HG02623 (cell line): Measurements from ENCODE around the gene IL4I1.

ENCODE experiments used
- ATAC-seq: cut with Tn5 transposase; IDR thresholded peaks from one replicate; pipeline ENCODE4 v1.9.1; 2021; ENCODE audit warnings: moderate library complexity; ENCODE audit not compliant: unreplicated experiment

IL4I1 gene

DNA sequence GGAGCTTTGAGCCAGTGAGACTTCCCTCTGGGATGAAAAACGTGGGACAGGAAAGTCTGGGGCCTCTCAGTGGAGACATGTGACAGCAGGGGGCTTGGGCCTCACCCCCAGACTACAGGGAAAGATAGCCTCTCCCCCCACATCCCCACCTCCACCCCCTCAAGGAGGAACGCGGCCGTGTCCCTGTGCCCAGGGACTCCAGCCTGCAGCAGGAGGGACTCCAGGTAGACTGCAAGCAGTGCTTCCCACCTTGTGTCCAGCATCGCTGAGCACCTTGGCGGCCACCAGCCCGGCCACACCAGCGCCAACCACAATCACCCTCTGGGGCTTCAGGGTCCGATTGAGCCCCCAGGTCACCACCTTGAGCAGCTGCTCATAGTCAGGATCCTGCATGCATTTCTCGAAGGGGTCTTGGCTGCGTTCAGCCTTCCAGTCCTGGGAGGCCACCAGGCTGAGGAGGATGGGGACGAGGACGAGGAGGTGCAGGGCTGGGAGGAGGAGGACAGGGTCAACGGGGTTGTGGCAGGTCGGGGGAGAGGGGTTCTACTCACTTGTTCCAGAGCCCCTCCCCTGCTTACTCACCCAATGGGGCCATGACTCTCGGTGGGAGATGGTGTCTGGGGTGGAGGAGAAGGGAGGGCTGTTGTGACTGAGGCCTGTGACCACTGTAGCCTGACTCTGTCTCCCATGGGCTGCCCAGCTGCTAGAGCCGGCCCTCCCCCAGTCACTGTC, 955 bp downstream of the IL4I1 start:
- ATAC-seq: no peak

DNA sequence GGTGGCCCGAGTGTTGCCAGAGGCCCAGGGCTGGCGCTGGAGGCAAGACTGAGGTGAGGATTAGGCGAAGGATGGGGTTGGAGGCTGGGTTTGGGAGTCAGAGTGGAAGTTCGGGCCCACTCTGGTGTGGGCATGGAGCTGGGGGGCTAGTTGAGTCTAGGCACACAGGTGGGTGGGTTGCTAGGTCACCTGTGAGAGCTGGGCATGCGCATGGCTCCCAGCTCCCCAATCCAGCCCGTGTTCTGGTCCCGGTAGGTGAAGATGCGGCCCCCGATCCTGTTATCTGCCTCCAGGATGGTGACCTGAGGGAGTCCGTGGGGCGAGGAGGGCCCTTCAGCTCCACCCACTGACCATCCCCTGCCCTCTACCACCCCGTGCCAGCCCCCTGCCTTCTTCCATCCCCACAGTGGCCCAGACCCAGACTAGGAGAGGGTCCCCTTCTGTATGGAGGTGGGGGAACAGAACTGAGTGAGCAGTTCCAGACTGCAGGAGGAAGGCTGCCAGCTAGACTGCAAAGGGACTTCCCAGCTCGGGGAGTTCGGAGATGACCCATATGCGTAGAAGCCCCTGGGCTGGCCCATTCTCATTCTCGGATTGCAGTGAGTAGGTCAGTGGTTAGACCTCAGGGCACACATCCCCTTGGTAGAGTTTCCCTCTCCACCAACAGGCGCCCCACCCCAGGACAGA, 1.7 kb downstream of the IL4I1 start:
- ATAC-seq: no peak

DNA sequence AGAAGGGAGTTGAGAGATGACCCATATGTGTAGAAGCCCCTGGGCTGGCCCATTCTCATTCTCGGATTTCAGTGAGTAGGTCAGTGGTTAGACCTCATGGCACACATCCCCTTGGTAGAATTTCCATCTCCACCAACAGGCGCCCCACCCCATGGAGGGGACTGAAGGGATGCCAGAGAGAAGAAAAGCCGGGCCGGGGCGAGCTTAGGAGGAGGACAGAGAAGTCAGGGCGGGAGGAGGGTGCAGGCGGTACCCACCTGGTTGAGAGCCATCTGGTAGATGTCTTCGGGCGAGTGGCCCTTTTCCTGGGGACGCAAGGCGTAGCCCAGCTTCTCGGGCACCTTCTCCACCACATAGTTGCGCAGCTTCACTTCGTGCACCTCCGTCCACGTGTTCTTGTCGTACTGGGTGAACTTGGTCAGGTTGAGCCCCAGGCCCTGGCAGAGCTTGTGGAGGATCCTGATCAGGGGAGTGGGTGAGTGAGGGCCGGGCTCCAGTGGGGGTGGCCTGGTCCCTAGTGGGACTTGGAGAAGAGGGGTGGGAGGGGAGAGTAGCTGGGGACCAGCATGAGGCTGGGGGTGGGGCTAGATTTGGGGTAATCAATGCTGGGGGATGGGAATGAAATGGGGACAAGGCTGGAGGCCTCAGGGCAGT, 2.5 kb downstream of the IL4I1 start:
- ATAC-seq: no peak

DNA sequence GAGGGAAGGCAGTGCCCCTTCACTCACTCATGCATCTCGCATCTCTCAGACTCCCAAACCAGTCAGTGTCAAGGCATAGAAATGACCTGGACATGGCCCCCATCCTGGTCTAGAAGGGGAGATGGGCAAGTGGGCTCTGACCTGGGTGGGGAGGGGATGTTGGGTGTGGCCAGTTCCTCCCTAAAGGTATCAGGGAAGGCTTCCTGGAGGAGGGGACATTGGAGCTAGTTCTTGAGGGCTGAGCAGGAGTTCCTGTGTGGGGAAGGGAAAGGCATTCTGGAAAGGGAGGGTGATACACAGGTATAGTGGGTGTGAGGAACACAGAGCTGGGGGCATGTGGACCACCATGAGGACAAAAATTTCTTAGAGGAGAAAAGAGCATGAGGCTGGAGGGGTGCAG, 4.0 kb downstream of the IL4I1 start:
- no peak for ATAC-seq

DNA sequence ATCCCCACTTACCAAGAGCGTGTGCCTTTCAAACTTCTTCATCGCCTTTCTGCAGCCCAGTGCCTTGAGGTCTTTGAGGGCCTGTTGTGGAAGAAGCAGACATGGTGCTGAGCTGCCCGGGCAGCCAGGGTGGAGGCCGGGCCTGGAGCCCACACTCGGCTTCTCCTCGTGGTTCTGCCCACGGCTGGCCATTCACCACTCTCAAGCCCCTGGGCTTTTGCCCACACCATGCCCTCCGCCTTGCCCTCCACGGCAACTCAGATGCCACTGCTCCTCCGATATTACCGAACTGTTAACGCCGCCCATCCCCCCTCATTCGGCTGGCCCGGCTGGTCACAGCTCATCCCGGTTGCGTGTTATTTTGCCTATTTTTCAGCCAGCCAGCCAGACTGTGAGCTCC, 5.3 kb downstream of the IL4I1 start:
- no peak for ATAC-seq

DNA sequence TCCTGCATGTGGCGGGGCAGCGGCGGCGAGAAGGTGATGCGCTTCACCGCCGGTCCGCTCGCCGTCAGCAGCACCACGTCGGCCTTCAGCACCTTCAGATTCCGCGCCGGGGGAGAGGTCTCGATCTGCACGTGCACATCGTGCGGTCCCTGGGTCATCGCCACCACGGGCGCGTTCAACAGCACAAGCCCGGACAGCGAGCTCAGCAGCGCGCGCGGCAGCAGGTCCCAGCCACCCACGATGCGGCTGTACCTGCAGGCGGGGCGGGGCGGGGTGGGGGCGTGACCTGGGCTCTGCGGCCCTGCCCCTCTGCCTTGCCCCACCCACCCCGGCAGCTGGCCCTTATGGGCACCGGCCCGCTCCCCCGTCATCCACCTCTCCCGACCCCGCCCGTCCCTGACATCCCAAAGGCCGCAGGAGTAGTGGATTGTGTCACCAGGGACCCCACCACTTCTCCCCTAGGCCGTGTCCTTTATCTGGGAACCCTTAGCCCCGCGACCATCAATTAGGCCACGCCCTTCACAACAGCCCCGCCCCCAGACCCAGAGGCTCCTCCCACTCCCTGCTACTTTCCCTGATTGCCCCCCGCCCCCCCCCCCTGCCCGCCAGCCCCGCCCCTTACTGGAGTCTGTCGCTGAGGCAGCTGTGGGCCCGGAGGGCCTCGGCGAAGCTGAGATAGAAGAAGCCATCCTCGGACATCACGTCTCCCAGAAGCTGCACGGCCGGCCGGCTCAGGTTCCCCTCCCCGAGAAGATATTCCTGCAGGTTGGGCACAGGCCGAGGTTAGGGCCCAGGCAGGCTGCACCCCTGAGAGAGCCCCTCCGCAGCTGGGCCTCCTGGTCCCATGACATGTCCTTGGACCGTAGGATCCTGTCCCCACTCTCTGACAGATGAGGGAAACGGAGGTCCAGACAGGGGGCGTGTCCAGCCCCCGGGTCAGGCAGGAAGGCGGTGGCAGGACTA, 6.1 kb downstream of the IL4I1 start:
- no peak for ATAC-seq

DNA sequence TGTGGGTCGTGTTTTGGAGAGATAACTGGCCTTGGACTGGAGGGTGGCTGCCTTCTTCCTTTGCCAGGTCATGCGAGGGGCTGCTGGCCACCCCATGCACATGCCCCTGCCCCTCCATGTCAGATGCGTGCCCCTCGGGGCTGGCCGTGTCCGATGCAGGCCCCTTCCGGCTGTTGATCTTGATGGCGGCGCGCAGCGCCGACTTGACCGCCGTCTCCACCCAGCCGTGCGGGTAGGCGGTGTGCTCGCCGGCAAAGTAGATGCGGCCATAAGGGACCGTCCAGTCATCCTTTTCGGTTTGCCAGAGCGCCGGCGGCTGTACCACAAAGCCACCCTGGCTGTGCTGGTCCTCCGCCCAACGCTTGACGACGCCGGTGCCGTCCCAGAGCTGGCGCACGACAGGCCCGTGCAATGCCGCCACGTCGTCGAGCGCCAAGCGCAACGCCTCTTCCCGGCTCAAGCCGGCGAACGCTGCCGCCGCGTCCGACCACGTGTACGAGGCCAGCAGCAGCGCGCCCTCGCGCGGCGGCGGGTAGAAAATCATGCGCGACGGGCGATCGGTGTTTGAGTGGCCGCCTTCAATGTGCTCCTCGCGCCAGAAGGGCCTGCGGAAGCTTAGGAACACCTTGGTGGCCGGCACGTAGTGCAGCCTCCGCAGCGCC, 6.9 kb downstream of the IL4I1 start:
- no peak for ATAC-seq

DNA sequence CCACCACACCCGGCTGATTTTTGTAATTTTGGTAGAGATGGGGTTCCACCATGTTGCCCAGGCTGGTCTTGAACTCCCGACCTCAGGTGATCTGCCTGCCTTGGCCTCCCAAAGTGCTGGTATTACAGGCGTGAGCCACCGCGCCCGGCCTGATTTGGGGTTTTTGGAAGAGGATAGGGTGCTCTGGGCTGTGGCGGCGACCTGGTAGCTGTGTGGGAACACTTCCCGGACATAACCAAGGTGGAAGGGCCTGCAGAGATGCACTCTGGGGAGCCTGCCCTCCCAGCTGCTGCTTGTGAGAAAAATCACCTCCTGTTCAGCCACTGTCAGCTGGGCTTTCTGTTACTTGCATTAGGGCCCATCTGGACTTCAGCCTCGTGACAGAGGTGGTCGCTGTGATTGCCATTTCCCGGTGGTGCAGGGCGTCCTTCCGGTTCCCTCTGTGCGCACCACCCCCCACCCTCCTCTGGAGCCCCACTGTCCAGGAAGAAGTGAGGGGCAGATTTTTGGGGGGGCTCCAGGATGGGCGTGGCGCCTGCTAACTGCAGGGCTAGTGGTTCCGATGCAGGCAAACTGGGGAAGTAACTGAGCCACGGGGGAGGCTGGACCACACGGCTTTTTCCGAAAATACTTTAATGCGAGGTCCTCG, 7.5 kb downstream of the IL4I1 start:
- no peak for ATAC-seq

DNA sequence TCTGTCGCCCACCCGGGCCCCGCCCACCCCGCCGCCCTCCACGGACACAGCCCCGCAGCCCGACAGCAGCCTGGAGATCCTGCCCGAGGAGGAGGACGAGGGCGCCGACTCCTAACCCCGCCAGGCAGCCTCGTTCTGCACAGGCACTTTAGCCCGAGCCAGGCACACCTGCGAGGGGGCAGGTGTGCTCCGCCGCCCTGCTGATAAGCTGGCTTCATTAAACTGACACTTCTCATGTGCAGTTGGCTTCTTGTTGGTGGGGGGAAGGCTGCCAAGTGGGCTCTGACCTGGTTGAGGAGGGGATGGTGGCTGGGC, 8.2 kb downstream of the IL4I1 start:
- ATAC-seq: no peak

DNA sequence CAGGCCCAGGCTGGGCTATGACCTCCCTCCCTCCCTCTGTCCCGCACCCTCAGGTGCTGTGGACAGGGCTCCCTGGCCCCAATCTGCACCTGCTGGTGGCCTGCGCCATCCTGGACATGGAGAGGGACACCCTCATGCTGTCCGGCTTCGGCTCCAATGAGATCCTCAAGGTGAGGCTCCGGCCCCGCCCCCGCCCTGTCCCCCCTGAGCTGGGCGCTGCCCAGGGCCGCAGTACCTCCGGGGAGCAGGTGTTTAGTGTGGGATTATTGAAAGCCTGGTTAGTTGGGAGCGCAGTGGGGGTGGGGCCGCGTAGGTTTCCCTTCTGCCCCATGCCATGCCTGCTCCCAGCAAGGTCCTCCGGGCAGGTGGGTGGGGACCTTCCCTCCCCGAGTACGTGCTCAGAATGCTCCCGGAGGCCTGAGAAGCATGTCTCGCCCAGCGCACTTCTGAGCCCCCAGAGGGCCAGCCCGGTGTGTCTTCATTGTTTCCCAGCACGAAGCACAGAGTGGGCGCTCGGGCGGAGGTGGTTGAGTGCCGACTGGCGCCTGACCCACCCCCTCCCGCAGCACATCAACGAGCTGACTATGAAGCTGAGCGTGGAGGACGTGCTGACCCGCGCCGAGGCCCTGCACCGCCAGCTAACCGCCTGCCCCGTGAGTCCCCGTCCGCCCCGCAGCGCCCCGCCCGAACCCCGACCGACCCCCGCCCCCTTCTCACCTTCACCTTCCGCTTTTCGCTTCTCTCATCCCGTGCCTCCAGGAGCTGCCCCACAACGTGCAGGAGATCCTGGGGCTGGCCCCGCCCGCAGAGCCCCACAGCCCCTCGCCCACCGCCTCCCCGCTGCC, 8.8 kb downstream of the IL4I1 start:
- no peak for ATAC-seq

DNA sequence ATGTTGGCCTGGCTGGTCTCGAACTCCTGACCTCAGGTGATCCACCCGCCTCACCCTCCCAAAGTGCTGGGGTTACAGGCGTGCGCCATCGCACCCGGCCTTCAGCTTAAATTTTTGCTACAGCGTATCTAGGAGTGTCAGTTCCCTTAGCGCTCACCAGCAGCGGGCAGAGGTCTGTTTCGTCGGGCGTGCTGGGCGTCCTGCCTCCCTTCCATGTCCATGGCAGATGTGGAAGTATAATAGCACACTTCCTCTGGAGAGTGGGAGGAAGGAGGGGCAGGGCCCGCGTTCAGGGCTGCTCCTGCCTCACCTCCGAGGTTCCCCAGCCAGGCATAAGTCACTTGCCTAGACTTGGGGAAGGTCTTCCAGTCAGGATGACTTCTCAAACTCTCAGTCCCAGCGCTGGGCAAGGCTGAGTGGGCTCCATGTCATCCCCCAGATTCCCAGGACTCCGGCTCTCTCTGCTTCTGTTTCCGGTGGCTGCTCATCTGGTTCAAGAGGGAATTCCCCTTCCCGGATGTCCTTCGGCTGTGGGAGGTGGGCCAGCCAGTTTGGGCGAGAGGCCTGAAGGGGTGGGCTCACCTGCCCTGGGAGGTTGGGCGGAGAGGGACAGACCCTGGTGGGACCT, 9.5 kb downstream of the IL4I1 start:
- ATAC-seq: no peak

DNA sequence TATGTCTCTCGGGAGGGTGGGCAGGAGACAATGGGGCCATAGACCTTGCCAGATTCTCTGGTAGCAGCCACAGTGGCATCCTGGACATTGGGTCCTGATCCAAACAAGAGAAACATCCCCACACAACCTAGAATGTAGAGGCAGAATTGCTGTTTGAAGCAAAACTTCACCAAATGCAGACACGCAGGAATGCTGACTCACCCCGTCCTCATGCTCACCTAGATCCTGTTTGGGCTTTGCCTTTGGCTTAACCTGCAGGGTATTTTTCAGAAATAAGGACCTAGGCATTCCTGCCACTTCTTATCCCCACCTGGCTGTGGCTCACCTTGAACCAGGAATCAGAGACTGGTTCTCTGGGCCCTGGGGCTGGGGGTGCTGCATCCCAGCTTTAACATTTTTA, 11.9 kb downstream of the IL4I1 start:
- no peak for ATAC-seq

DNA sequence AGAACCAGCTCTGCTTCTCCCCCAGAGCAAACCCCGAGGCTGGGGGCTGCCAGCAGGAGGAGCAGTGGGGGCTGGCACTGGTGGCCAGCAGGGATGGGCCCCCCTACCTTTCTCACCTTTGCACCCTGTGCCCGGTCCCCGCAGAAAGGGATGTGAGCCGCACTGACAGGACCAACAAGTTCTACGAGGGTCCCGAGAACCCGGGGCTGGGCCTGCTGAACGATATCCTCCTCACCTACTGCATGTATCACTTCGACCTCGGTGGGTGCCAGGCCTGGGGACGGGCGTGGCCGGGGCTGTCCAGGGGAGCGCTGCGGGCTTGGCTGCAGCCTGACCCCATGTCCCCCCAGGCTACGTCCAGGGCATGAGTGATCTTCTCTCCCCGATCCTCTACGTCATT, 12.6 kb downstream of the IL4I1 start:
- ATAC-seq: no peak

DNA sequence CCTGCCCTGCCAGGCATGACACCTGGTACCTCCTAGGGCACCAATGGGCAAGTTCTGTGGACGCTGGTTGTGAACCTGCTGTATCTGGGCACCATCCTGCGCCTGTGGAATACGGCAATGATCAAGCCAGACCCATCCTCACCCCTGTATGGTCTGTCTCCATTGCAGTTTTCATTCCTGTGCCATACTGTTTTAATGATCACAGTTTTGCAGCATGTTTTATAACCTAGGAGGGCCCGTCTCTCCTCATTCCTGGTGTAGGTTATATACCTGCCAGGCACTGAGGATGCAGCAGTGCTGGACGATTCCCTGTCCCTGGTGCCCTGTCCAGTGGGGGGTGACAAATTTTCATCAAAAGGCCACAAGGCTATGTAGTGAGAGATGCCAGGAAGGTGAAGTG, 13.6 kb downstream of the IL4I1 start:
- no peak for ATAC-seq

DNA sequence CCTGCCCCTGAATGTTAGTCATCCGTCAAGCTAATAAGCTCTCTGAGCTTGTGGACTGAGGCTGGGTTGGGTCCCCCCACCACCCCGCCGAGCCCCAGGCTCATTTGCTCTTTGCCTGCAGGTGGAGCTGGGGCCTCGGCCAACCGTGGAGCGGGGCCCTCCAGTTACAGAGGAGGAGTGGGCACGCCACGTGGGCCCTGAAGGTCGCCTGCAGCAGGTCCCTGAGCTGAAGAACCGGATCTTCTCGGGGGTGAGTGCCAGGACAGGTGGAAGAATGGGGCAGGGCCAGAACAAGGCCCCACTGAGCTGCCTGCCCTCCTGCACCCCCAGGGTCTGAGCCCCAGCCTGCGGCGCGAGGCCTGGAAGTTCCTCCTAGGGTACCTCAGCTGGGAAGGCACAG, 14.0 kb downstream of the IL4I1 start:
- ATAC-seq: no peak

DNA sequence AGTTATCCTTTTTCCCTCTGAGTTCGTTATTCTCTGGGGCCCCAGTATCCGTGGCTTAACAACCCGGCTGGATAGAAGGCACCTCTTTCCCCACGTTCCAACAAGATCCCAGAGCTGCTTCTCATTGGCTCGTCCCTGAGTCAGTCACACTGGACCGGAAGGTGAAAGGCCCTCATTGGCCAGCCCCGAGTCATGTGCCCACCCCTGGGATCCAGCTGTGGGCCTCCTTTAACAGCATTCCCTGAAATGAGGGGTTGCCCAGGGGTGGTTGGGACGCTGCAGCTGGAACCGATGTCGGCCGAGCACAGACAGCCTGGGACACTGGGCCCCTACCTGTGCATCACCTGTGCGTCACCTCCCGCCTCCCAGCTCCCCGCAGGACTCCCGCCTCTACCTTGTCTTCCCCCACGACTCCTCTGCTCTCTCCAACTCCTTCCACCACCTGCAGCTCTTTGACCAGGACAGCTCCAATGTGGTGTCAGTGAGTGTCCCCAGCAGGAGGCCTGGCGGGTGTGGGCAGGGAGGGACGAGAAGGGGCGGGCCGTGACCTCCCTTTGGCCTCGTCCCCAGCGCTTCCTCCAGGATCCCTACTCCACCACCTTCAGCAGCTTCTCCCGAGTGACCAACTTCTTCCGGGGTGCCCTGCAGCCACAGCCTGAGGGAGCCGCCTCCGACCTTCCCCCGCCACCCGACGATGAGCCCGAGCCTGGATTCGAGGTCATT, 14.9 kb downstream of the IL4I1 start:
- no peak for ATAC-seq

DNA sequence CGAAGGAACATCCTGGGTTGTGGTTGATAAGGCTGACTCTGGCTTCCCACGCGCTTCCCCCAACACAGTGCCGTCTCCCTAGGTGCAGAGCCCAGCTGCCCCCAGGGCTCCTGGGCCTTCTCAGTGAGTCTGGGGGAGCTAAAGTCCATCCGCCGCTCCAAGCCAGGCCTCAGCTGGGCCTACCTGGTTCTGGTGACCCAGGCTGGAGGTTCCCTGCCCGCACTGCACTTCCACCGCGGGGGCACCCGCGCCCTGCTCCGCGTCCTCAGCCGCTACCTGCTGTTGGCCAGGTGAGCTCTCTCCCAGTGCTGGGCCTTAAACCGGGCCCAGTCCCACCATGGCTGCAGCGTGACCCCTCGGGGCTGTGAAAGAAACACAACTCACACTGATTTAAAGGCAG, 15.5 kb downstream of the IL4I1 start:
- ATAC-seq: no peak

DNA sequence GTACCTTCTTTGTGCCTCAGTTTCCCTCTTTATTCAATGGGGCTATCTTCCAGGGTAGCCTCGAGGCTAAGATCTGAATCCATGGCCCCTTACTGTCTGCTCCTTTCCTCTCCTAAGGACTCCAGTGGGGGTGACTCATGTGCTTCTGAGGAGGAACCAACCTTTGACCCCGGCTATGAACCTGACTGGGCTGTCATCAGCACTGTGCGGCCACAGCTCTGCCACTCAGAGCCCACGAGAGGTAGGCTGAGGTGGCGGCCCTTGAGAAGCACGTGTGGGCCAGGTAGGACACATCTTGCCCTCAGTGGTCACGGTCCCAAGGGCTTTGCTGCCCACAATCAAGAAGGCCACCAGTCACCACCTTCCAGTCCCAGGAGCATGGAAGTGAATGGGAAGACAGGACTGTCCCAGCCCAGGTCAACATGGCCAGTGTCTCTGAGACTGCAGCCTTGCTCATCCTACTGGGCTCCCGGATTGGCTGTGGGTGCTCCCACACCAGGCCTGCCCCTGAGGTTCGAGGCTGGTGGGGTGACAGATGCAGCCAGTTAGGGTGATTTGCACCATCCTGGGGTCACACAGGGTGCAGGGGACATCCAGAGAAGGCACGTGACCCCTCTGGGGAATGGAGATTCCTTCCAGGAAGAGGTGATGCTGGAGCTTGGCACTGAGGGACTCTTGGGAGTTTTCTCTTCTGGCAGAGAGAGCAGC, 16.4 kb downstream of the IL4I1 start:
- no peak for ATAC-seq
